Measurements from ENCODE around the gene DNAH8. TPM values are rescaled to one million over a fixed set of nuclear protein-coding genes. Genes with fewer than 3 reads are reported as not detected.

The DNAH8 gene
- total and polyA plus RNA-seq, 4 donors = 0.01 to 0.37 (median 0.11) TPM

- peak in 2 of 3 donors; percentile 3 to 23 for DNase-seq
- H3K27ac ChIP-seq (ENCODE audit: low read depth in 1 of 2, low read length in 1 of 2) = no peak overlapping the region
- H3K9me3 ChIP-seq (ENCODE audit: control insufficient read depth in 4 of 4, insufficient read depth in 3 of 4, low read length in 3 of 4) = no peaks in the 10 kb centered on the region
- H3K4me1 ChIP-seq (ENCODE audit: control insufficient read depth in 5 of 5, insufficient read depth in 5 of 5, low read length in 5 of 5) = no peaks in the 10 kb centered on the region
- WGBS, 2 donors = 65 to 74% methylated on average over 6 of the region's 6 CpGs
- no peak overlapping the region for H3K9ac ChIP-seq (ENCODE audit: insufficient read depth in 1 of 2, low read length in 2 of 2)
- no peak for TF ChIP-seq CTCF (IDR thresholded peaks at IDR 0.05; ENCODE audit: control extremely low read depth, extremely low read depth)
- no peak for ATAC-seq (ENCODE audit: insufficient read depth, low FRiP score)
- H3K36me3 ChIP-seq (ENCODE audit: control insufficient read depth in 4 of 4, insufficient read depth in 4 of 4, low read length in 4 of 4) = no peaks in the 10 kb centered on the region
- H3K27me3 ChIP-seq (ENCODE audit: control insufficient read depth in 3 of 3, insufficient read depth in 3 of 3, low read length in 2 of 3) = no peaks in the 10 kb centered on the region
- H3K4me3 ChIP-seq = no peak overlapping the region
These were observed 194.1 kb downstream of the DNAH8 start for GRCh38 chr6:38909015-38909730.

- 74 to 84% methylated on average over 3 of the region's 3 CpGs for WGBS, 2 donors
- H3K27ac ChIP-seq (ENCODE audit: low read depth in 1 of 2, low read length in 1 of 2) = no peak overlapping the region
- no peaks in the 10 kb centered on the region for H3K36me3 ChIP-seq (ENCODE audit: control insufficient read depth in 4 of 4, insufficient read depth in 4 of 4, low read length in 4 of 4)
- H3K4me3 ChIP-seq = no peak overlapping the region
- ATAC-seq (ENCODE audit: insufficient read depth, low FRiP score) (no peak), DNase-seq (no peak)
- no peak overlapping the region for H3K9ac ChIP-seq (ENCODE audit: insufficient read depth in 1 of 2, low read length in 2 of 2)
- no peak for TF ChIP-seq CTCF (IDR thresholded peaks at IDR 0.05; ENCODE audit: control extremely low read depth, extremely low read depth)
- no peaks in the 10 kb centered on the region for H3K4me1 ChIP-seq (ENCODE audit: control insufficient read depth in 5 of 5, insufficient read depth in 5 of 5, low read length in 5 of 5)
- H3K27me3 ChIP-seq (ENCODE audit: control insufficient read depth in 3 of 3, insufficient read depth in 3 of 3, low read length in 2 of 3) = no peaks in the 10 kb centered on the region
- no peaks in the 10 kb centered on the region for H3K9me3 ChIP-seq (ENCODE audit: control insufficient read depth in 4 of 4, insufficient read depth in 3 of 4, low read length in 3 of 4)
These were observed 195.1 kb downstream of the DNAH8 start for GRCh38 chr6:38910207-38910606.

GRCh38 chr6:38912378-38912777, 197.3 kb downstream of the DNAH8 start:
- Histone ChIP-seq H3K4me3 (no peak overlapping the region), H3K9ac (ENCODE audit: insufficient read depth in 1 of 2, low read length in 2 of 2) (no peak overlapping the region), H3K36me3 (ENCODE audit: control insufficient read depth in 4 of 4, insufficient read depth in 4 of 4, low read length in 4 of 4) (no peaks in the 10 kb centered on the region), H3K27ac (ENCODE audit: low read depth in 1 of 2, low read length in 1 of 2) (no peak overlapping the region), H3K4me1 (ENCODE audit: control insufficient read depth in 5 of 5, insufficient read depth in 5 of 5, low read length in 5 of 5) (no peaks in the 10 kb centered on the region), H3K9me3 (ENCODE audit: control insufficient read depth in 4 of 4, insufficient read depth in 3 of 4, low read length in 3 of 4) (no peaks in the 10 kb centered on the region), H3K27me3 (ENCODE audit: control insufficient read depth in 3 of 3, insufficient read depth in 3 of 3, low read length in 2 of 3) (no peaks in the 10 kb centered on the region)
- TF ChIP-seq CTCF (IDR thresholded peaks at IDR 0.05; ENCODE audit: control extremely low read depth, extremely low read depth) = no peak
- WGBS, 2 donors = 90 to 100% methylated on average over 2 of the region's 2 CpGs
- ATAC-seq (ENCODE audit: insufficient read depth, low FRiP score) (no peak), DNase-seq (no peak)
